ENCODE data around the gene CAPS. TPM values are rescaled to one million over a fixed set of nuclear protein-coding genes. Genes with fewer than 3 reads are reported as not detected.

CAPS gene
- total RNA-seq, 3 donors from 2014 or later: 1.6 to 3.7 (median 2.7) TPM

DNA sequence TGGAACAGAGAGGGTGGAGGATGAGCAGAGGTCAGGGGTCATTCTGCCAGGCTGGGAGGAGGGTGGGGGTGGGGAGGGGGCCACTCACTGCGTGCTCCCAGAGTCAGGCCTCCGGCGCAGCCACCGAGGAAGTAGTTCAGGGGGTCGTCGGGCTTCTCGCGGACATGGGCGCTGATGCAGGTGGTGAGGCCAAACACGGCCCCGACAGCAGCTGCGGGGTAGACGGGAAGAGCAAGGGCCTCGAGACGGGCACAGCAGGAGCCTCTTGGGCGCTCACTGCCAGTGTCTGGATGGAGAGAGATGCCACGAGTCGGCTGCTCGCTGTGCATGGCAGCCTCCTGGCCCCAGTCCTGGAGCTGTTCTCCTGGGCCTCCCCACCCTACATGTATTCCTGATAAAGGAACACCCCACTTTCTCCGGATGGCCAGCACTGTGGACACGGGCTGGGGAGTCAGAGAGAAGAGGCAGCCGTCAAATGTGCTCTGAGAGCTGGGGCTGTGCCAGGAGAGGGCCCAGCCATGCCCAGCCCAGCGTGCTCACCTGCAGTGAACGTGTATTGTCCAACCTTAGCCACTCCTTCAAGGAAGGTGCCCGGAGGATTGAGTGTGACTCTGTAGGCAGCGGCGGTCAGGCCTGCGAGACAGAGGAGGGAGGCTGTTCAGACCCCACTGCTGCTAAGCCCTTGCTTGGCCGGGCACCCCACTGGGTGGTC is 17.5 kb upstream of the CAPS start:
- H3K4me1 Mint-ChIP-seq (ENCODE audit: low read depth): peaks cover 15% of the 10 kb centered on the region

DNA sequence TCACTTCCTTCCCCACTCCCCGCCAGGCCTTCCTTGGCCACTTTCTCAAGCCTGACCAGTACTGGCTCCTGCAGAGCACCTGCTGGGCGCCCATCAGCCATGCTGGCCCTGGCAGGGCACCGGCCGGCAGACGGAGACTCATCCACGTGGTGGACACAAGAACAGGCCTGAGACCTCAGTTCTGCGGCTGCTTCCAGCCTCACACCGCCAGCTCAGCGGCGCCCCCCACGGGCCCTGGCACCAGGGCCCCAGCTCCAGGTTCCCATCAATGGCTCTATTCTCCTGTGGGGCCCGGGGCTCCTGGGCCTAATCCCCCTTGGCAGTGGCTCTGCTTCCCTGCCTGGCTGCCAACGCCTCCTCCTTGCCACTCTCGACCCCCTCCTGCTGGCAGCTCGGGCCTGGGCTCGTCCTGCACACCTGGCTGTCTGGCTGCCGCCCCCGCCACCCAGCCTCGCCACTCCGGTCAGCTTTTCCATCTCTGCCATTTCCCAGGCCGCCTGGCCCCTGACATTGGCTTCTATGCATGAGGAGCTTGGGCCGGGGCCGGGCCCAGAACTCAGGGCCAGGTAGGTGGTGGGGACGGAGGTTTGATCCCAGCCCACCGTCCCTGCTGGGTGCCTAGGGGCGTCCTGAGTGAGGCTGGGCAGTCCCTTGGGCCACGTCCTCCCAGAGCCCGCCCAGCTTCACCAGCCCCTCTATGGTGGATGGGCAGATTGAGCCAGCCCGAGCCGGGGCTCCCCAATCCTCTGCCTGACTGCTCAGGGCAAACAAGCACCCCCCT is 16.7 kb upstream of the CAPS start:
- no peaks in the 10 kb centered on the region for H3K9me3 Mint-ChIP-seq
- ATAC-seq (no peak), DNase-seq (no peak)
- H3K4me1 Mint-ChIP-seq (ENCODE audit: low read depth): peaks cover 15% of the 10 kb centered on the region
- H3K4me3 Mint-ChIP-seq: no peak overlapping the region
- no peaks in the 10 kb centered on the region for H3K27me3 Mint-ChIP-seq (ENCODE audit: low read depth)
- H3K36me3 Mint-ChIP-seq (ENCODE audit: insufficient read depth): peaks cover 10% of the 10 kb centered on the region

More for the DNA sequence above, 17.5 kb upstream of the CAPS start:
- Mint-ChIP-seq H3K4me3 (no peak overlapping the region), H3K27me3 (ENCODE audit: low read depth) (no peaks in the 10 kb centered on the region), H3K36me3 (ENCODE audit: insufficient read depth) (peaks cover 10% of the 10 kb centered on the region), H3K9me3 (no peaks in the 10 kb centered on the region)
- ATAC-seq (no peak), DNase-seq (no peak)

DNA sequence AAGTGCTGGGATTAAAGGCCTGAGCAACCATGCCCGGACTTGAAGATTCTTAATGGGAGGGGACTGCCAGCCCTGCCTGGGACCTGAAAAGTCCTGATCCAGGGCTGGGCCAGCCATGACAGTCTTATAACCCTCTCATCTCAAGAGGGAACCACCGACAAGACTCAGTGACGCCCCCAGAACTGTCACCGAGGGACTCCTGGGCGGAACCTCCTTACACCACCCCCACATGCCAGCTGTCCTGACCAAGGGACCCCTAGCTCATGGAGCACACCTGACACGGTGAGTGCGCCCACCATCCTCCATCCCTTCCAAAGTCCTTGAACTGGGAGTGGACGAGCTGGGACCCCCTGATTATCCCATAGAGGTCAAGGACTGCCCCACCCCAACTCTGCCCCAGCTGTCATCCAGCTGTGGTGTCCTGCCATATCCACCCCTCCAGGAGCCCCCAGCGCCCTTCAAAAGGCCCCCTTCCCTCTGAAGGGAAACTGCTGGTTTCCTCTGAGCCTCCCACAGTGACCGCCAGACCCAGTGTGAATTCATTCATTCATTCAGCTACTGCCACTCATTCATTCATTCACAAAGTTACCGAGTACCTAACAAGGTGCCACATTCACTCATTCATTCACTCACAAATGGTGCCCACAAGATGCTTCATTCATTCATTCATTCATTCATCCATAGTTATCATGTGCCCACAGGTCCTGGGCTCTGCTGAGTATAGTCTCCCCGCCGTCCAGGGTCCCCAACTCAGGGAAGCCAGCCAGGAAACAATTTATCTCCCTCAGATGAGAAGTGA is 14.1 kb upstream of the CAPS start:
- Mint-ChIP-seq H3K4me3 (no peak overlapping the region), H3K4me1 (ENCODE audit: low read depth) (peaks cover 18% of the 10 kb centered on the region), H3K36me3 (ENCODE audit: insufficient read depth) (peaks cover 12% of the 10 kb centered on the region), H3K9me3 (no peaks in the 10 kb centered on the region), H3K27me3 (ENCODE audit: low read depth) (no peaks in the 10 kb centered on the region)
- DNase-seq: no peak
- no peak for ATAC-seq

DNA sequence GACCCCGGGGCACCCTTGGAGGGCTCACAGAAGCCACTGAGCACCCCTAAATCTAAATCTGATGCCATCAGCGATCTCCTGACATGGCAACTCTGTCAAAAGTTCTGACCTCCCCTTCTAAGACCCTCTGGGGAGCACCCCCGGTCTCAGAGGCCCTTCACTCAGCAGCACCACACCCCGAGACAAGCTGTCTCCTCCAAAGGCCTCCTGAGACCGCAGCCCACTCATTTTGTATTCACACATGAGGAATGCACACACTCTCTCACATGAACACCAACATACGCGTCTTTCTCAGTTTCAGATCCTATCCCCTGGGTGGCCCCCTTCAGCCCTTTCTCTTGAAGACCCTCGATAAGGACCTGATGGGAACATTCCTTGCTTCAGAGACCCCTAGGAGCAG is 13.1 kb upstream of the CAPS start:
- peak overlapping the region; percentile 39 for H3K4me3 Mint-ChIP-seq
- DNase-seq (no peak), ATAC-seq (no peak)
- H3K36me3 Mint-ChIP-seq (ENCODE audit: insufficient read depth): peaks cover 10% of the 10 kb centered on the region
- no peaks in the 10 kb centered on the region for H3K27me3 Mint-ChIP-seq (ENCODE audit: low read depth)
- H3K9me3 Mint-ChIP-seq: no peaks in the 10 kb centered on the region
- peaks cover 20% of the 10 kb centered on the region for H3K4me1 Mint-ChIP-seq (ENCODE audit: low read depth)

DNA sequence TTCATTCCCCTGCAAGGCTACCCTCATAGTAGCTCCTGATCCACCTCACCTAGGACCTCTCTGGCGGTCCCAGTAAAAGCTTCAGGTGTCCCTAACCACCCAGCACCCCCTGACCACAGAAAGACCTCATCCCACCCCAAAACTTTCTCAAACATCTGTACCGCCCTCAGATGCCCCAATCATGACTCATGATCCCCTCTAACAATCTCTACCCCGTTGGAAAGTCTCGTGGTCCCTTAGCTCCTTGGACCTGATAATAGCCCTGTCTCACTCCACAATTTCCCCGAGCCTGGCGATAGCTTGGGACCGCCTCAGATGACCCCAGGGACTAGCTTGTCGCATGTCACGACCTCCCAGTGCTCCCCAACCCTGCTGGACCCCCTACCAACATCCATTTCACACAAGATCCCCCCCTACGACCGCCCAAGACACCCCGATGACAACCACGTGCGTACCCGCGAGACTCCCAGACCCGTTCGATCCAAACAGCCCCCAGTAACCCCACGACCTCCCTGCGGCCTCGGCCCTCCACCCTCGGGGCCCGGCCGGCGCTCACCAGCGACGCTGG is 10.9 kb upstream of the CAPS start:
- Mint-ChIP-seq H3K9me3 (no peaks in the 10 kb centered on the region), H3K36me3 (ENCODE audit: insufficient read depth) (peaks cover 11% of the 10 kb centered on the region), H3K4me3 (peak overlapping the region; percentile 99), H3K27me3 (ENCODE audit: low read depth) (no peaks in the 10 kb centered on the region), H3K4me1 (ENCODE audit: low read depth) (peaks cover 32% of the 10 kb centered on the region)
- no peak for DNase-seq
- ATAC-seq: no peak

DNA sequence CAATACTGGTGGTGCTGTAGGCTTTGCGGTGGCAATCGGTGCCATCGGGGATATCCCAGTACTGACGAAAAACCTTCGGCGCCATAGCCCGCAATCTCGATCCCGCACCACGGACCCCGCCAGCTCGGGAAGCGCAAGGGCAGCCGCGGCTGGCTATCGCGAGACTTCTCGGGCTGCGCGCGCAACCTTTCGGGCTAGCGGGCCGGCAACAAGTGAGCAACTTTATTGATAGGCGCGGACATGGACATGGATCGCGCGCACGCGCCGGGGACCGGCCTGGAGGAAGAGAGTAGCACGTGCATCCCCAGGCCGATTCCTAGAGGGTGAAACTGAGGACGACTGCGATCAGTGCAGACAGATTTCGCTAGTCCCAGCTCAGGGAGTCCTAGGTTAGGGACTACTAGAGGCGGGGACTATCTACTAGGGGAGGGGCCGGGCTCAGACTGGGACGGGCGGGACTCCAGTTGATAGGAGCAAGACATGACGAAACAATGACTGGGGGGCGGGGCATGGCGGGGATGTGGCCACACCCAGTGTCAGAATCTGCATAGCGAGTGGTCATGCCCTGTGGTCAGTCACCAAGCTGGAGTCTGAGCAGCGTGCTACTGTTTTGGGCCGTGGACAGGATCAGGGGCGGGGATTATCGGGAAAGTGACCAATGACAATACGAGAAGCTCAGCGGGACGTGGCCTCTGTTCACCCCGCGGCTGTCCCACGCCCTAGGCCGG is 10.3 kb upstream of the CAPS start, which contains the start of gene NDUFA11:
Gene NDUFA11 (minus strand): TSS at position 167 of the 728 bp plus-strand sequence. CDS start 82 bp downstream, at position 85.
- Mint-ChIP-seq H3K4me3 (peak within 1 kb of the TSS; percentile 99), H3K36me3 (ENCODE audit: insufficient read depth) (peaks cover 11% of the 10 kb centered on the region), H3K4me1 (ENCODE audit: low read depth) (peaks cover 32% of the 10 kb centered on the region), H3K27me3 (ENCODE audit: low read depth) (no peaks in the 10 kb centered on the region), H3K9me3 (no peaks in the 10 kb centered on the region)
- DNase-seq (peak; percentile 95), ATAC-seq (peak; percentile 65 to 66)

DNA sequence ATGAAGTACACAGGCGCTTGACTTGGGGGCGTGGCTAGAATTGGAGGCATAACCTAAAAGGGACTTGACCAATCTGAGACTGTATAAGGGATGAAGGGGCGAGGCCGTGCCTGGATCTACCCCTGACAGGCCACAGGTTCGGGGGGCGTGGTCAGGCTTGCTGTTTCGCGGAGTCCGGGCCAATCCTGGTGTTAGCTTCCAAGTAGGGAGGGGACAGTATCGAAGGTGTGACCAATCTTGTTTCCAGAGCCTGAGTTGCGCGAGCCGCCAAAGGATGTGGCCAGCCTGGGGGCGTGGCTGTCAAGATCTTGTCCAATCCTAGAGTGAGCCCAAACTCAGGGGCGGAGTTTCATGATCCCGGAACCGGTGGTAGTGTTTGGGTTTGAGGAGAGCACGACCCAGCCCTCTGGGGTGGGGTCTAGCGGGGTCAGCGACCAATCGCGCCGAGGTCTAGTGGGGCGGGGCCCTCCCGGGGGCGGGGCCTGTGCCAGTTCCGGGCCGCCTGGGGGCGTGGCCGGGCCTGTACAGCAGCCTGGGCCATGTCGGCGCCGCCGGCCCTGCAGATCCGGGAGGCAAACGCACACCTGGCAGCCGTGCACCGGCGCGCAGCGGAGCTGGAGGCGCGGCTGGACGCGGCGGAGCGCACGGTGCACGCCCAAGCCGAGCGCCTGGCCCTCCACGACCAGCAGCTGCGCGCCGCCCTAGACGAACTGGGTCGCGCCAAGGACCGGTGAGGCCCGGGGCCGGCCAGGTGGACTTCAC is 9.5 kb upstream of the CAPS start, which contains the start of gene VMAC:
Gene VMAC (plus strand): TSS at position 521 of the 762 bp plus-strand sequence. CDS start 19 bp downstream, at position 540.
- Mint-ChIP-seq H3K9me3 (no peaks in the 10 kb centered on the region), H3K4me3 (peak within 1 kb of the TSS; percentile 99), H3K36me3 (ENCODE audit: insufficient read depth) (peaks cover 11% of the 10 kb centered on the region), H3K27me3 (ENCODE audit: low read depth) (no peaks in the 10 kb centered on the region), H3K4me1 (ENCODE audit: low read depth) (peaks cover 32% of the 10 kb centered on the region)
- ATAC-seq (peak; percentile 78 to 81), DNase-seq (peak; percentile 100)

DNA sequence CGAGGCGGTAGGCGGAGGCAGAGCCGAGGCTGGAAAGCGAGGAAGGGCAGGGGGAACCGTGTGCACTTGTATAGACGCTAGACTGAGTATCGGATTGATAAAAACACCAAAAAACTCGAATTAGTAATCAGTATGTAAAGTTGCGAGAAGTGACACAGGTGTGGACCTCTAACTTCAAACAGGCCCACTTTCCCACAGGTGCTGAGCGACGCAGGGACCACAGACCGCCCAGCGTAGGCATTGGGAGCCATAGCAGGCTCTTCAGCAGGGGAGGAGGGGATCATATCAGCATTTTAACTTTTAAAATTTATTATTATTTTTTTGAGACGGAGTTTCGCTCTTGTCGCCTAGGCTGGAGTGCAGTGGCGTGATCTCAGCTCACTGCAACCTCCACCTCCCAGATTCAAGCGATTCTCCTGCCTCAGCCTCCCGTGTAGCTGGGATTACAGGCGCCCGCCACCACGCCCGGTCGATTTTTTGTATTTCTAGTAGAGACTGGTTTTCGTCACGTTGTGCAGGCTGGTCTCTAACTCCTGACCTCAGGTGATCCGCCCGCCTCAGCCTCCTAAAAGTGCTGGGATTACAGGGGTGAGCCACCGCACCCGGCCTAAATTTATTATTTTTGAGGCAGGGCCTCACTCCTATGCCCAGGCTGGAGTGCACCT is 8.8 kb upstream of the CAPS start:
- Mint-ChIP-seq H3K4me1 (ENCODE audit: low read depth) (peaks cover 29% of the 10 kb centered on the region), H3K4me3 (peak overlapping the region; percentile 99), H3K36me3 (ENCODE audit: insufficient read depth) (peaks cover 12% of the 10 kb centered on the region), H3K27me3 (ENCODE audit: low read depth) (no peaks in the 10 kb centered on the region), H3K9me3 (no peaks in the 10 kb centered on the region)
- ATAC-seq (no peak), DNase-seq (no peak)

DNA sequence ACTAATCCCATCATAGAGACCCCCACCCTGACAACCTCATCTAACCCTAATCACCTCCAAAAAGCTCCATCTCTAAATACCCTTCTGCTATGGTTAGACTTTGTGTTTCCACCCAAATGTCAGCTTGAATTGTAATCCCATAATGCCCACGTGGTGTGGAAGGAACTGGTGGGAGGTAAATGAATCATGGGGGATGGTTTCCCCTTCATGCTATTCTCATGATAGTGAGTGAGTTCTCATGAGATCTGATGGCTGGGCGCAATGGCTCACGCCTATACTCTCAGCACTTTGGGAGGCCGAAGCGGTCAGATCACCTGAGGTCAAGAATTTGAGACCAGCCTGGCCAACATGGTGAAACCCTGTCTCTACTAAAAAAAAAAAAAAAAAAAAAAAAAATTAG is 6.8 kb upstream of the CAPS start:
- H3K36me3 Mint-ChIP-seq (ENCODE audit: insufficient read depth): peaks cover 8% of the 10 kb centered on the region
- H3K4me1 Mint-ChIP-seq (ENCODE audit: low read depth): peaks cover 20% of the 10 kb centered on the region
- DNase-seq (no peak), ATAC-seq (no peak)
- H3K9me3 Mint-ChIP-seq: no peaks in the 10 kb centered on the region
- no peaks in the 10 kb centered on the region for H3K27me3 Mint-ChIP-seq (ENCODE audit: low read depth)
- H3K4me3 Mint-ChIP-seq: peak overlapping the region; percentile 60

DNA sequence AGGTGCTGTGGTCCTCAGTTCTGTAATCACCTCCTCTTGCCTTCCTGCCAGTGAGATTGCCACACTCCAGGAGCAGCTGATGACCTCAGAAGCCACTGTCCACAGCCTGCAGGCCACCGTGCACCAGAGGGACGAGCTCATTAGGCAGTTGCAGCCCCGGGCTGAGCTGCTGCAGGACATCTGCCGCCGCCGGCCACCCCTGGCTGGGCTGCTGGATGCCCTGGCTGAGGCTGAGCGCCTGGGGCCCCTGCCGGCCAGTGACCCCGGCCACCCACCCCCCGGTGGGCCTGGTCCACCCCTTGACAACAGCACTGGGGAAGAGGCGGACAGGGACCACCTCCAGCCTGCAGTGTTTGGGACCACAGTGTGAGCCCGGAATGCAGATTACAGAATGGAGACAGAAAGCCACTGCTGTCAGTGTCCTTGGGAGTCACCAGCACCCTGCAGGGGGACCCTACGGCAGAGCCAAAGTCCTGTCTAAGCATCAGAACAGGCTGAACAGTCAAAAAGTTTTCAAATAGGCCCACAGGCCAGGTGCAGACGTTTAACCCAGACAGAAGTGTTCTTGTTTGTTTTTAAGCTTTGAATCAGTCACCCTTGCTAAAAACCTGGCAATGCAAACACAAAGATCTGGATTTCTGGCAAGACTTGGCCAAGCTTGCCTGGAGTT is 5.1 kb upstream of the CAPS start:
- H3K4me3 Mint-ChIP-seq: no peak overlapping the region
- DNase-seq: no peak
- H3K36me3 Mint-ChIP-seq (ENCODE audit: insufficient read depth): peaks cover 6% of the 10 kb centered on the region
- no peaks in the 10 kb centered on the region for H3K9me3 Mint-ChIP-seq
- no peaks in the 10 kb centered on the region for H3K27me3 Mint-ChIP-seq (ENCODE audit: low read depth)
- peaks cover 17% of the 10 kb centered on the region for H3K4me1 Mint-ChIP-seq (ENCODE audit: low read depth)
- ATAC-seq: no peak

DNA sequence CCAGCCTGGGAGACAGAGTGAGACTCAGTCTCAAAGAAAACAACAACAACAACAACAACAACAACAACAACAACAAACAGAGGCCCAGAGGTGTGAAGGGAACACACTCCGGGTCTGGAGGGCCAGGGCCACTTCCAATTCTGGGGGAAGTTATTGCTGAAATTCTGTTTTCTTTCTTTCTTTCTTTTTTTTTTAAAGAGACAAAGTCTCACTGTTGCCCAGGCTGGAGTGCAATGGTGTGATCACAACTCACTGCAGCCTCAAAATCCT is 3.5 kb upstream of the CAPS start:
- ATAC-seq: no peak
- DNase-seq: no peak
- peaks cover 6% of the 10 kb centered on the region for H3K36me3 Mint-ChIP-seq (ENCODE audit: insufficient read depth)
- no peaks in the 10 kb centered on the region for H3K27me3 Mint-ChIP-seq (ENCODE audit: low read depth)
- H3K4me1 Mint-ChIP-seq (ENCODE audit: low read depth): peaks cover 17% of the 10 kb centered on the region
- H3K4me3 Mint-ChIP-seq: no peak overlapping the region
- no peaks in the 10 kb centered on the region for H3K9me3 Mint-ChIP-seq

DNA sequence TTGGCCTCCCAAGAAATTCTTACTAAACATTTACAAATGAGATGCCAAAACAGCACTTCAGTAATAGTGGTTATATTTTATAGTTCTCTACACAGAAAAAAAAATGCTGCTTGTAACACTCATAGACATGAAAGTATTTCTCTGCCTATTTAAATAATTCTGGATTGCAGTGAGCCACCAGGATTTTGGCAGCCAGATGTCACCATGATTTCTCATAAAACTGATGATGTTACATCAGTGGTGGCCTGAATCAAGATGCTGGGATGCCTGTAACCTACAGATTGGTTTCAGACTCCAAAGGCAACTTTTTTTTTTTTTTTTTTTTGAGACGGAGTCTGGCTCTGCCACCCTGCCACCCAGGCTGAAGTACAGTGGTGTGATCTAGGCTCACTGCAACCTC is 2.7 kb upstream of the CAPS start:
- H3K4me1 Mint-ChIP-seq (ENCODE audit: low read depth): peaks cover 10% of the 10 kb centered on the region
- H3K9me3 Mint-ChIP-seq: no peaks in the 10 kb centered on the region
- no peak overlapping the region for H3K4me3 Mint-ChIP-seq
- ATAC-seq (no peak), DNase-seq (no peak)
- H3K27me3 Mint-ChIP-seq (ENCODE audit: low read depth): no peaks in the 10 kb centered on the region
- peaks cover 8% of the 10 kb centered on the region for H3K36me3 Mint-ChIP-seq (ENCODE audit: insufficient read depth)
